HG03095 (cell line): ENCODE measurements around the gene MAGI2.

Source experiments
- ATAC-seq: cut with Tn5 transposase; IDR thresholded peaks from one replicate; pipeline ENCODE4 v1.9.1; 2021; ENCODE audit warnings: moderate library complexity; ENCODE audit not compliant: unreplicated experiment

The MAGI2 gene

GRCh38 chr7:78215199-78215598, 1238.3 kb downstream of the MAGI2 start:
- ATAC-seq, result no peak

GRCh38 chr7:78213402-78213801, 1240.1 kb downstream of the MAGI2 start:
- no peak for ATAC-seq

- ATAC-seq, result no peak
Observed at GRCh38 chr7:78212476-78213060, 1240.9 kb downstream of the MAGI2 start.

GRCh38 chr7:78207269-78207668, 1246.2 kb downstream of the MAGI2 start:
- no peak for ATAC-seq

- no peak for ATAC-seq
Observed at GRCh38 chr7:78206769-78207168, 1246.7 kb downstream of the MAGI2 start.

GRCh38 chr7:78203042-78203720, 1250.3 kb downstream of the MAGI2 start:
- no peak for ATAC-seq

GRCh38 chr7:78198756-78199155, 1254.7 kb downstream of the MAGI2 start:
- ATAC-seq, result no peak

GRCh38 chr7:78197447-78197846, 1256.0 kb downstream of the MAGI2 start:
- ATAC-seq, result no peak

GRCh38 chr7:78195281-78195680, 1258.2 kb downstream of the MAGI2 start:
- ATAC-seq, result no peak

GRCh38 chr7:78194611-78195010, 1258.9 kb downstream of the MAGI2 start:
- ATAC-seq, result no peak

- no peak for ATAC-seq
Observed at GRCh38 chr7:78191475-78192079, 1261.9 kb downstream of the MAGI2 start.

GRCh38 chr7:78189762-78190161, 1263.7 kb downstream of the MAGI2 start:
- ATAC-seq, result no peak

GRCh38 chr7:78185149-78185745, 1268.2 kb downstream of the MAGI2 start:
- no peak for ATAC-seq

GRCh38 chr7:78184299-78184698, 1269.2 kb downstream of the MAGI2 start:
- ATAC-seq, result no peak

- ATAC-seq, result no peak
Observed at GRCh38 chr7:78179827-78180477, 1273.5 kb downstream of the MAGI2 start.

- ATAC-seq, result no peak
Observed at GRCh38 chr7:78179211-78179610, 1274.3 kb downstream of the MAGI2 start.

GRCh38 chr7:78178319-78178718, 1275.1 kb downstream of the MAGI2 start:
- no peak for ATAC-seq

- ATAC-seq, result no peak
Observed at GRCh38 chr7:78176171-78176570, 1277.3 kb downstream of the MAGI2 start.

- ATAC-seq, result no peak
Observed at GRCh38 chr7:78175330-78176100, 1278.0 kb downstream of the MAGI2 start.

- no peak for ATAC-seq
Observed at GRCh38 chr7:78173666-78174065, 1279.8 kb downstream of the MAGI2 start.
